OCI-LY3 (cell line): ENCODE results near the gene IP6K1.

Source experiments
- H2AFZ ChIP-seq: fragments of 200-600, 300-600 bp; shearing (Covaris generic); 2 replicates; pipeline ENCODE4 v1.6.0; 2014; ENCODE audit warnings: antibody characterized with exemption, low read depth, low read length
- H3K27ac ChIP-seq: fragments of 200-600, 300-600 bp; sonication (generic); 2 replicates; pipeline ENCODE4 v1.5.1; 2014; ENCODE audit warnings: mild to moderate bottlenecking, low read length, moderate library complexity, mixed read lengths
- H3K27me3 ChIP-seq: fragments of 200-600, 300-600 bp; sonication (generic); 2 replicates; pipeline ENCODE4 v1.6.1; 2014; ENCODE audit warnings: low read depth, low read length, mixed read lengths
- H3K36me3 ChIP-seq: fragments of 200-600, 300-600 bp; sonication (generic); replicated peaks from 2 replicates; pipeline ENCODE3; 2014; ENCODE audit warnings: low read depth, low read length, mixed read lengths
- H3K4me1 ChIP-seq: fragments of 300-600, 200-600 bp; sonication (generic); 2 replicates; pipeline ENCODE4 v1.6.1; 2014; ENCODE audit warnings: low read length, mixed read lengths
- H3K4me2 ChIP-seq: fragments of 200-600, 300-600 bp; sonication (generic); 2 replicates; pipeline ENCODE4 v1.6.1; 2014; ENCODE audit warnings: low read length, mixed read lengths
- H3K4me3 ChIP-seq: fragments of 300-600, 200-600 bp; sonication (generic); 2 replicates; pipeline ENCODE4 v1.5.1; 2014; ENCODE audit warnings: antibody characterized with exemption, mild to moderate bottlenecking, low read length, moderate library complexity
- H3K79me2 ChIP-seq: fragments of 300-600, 200-600 bp; shearing (Covaris generic); 2 replicates; pipeline ENCODE4 v1.6.1; 2014; ENCODE audit warnings: mild to moderate bottlenecking, low read length, mixed read lengths
- H3K9ac ChIP-seq: fragments of 300-600, 200-600 bp; shearing (Covaris generic); 2 replicates; pipeline ENCODE4 v1.6.0; 2014; ENCODE audit warnings: mild to moderate bottlenecking, low read length, moderate library complexity
- H3K9me3 ChIP-seq: fragments of 200-600, 300-600 bp; shearing (Covaris generic); 2 replicates; pipeline ENCODE4 v1.6.1; 2014; ENCODE audit warnings: low read length, mixed read lengths; ENCODE audit not compliant: insufficient read depth
- H4K20me1 ChIP-seq: fragments of 200-600, 300-600 bp; sonication (generic); 2 replicates; pipeline ENCODE4 v1.6.1; 2016; ENCODE audit warnings: low read length, mixed read lengths; ENCODE audit not compliant: insufficient read depth
- CTCF ChIP-seq: fragments of 200-600, 300-600 bp; sonication (generic); IDR thresholded peaks from 2 replicates; pipeline ENCODE4 v1.5.1; 2014; ENCODE audit warnings: antibody characterized with exemption, low read length, low read depth
- EZH2phosphoT487 ChIP-seq: fragments of 200-600 bp; shearing (Covaris generic); IDR thresholded peaks from 2 replicates; pipeline ENCODE4 v1.6.1; 2018; ENCODE audit warnings: antibody characterized with exemption, mixed run types, low read depth

Gene IP6K1

DNA sequence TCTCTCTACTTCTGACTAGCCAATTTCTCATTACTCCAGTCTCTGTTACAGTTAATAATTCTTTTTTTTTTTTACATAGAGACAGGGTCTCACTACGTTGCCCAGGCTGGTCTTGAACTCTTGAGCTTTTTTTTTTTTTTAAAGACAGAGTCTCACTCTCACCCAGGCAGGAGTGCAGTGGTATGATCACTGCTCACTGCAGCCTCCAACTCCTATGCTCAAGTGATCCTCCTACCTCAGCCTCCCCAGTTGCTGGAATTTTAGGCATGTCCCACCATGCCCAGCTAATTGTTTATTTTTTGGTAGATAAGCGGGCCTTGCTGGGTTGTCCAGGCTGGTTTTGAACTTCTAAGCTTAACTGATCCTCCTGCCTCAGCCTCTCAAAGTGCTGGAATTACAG, 13.6 kb downstream of the IP6K1 start:
- Histone ChIP-seq H3K4me3 (no peak overlapping the region), H3K4me2 (no peak overlapping the region), H3K9ac (no peak overlapping the region), H3K27me3 (no peaks in the 10 kb centered on the region), H4K20me1 (peaks cover 24% of the 10 kb centered on the region), H3K9me3 (no peaks in the 10 kb centered on the region), H3K4me1 (no peaks in the 10 kb centered on the region), H2AFZ (no peak overlapping the region), H3K27ac (no peak overlapping the region), H3K36me3 (peaks cover 16% of the 10 kb centered on the region), H3K79me2 (peaks cover 83% of the 10 kb centered on the region)
- TF ChIP-seq CTCF: no peak
- TF ChIP-seq EZH2phosphoT487: no peak

DNA sequence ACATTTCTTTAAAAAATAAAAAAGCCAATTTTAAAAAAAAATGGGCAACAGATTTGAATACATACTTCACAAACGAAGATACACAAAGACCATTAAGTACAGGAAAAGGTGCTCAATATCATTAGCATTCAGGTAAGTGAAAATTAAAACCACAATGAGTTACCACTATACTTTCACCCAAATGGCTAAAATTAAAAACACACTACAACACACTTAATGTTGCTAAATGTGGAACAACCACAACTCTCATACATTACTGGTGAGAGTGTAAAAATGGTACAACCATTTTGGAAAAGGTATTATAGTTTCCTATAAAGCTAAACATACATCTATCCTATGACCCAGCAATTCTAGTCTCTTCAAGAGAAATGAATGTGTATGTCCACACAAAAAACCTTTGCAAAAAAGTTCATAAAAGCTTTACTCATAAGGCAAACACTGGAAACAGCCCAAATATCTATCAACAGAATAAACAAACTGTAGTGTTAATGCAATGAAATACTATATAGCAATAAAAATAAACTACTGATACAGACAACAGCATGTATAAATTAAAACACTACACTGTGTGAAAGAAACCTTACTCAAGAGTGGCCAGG, 14.9 kb downstream of the IP6K1 start:
- Histone ChIP-seq H3K79me2 (peaks cover 84% of the 10 kb centered on the region), H3K4me1 (no peaks in the 10 kb centered on the region), H3K9ac (no peak overlapping the region), H3K27me3 (no peaks in the 10 kb centered on the region), H3K4me2 (no peak overlapping the region), H3K4me3 (no peak overlapping the region), H4K20me1 (peaks cover 24% of the 10 kb centered on the region), H2AFZ (no peak overlapping the region), H3K36me3 (peaks cover 13% of the 10 kb centered on the region), H3K9me3 (no peaks in the 10 kb centered on the region), H3K27ac (no peak overlapping the region)
- no peak for TF ChIP-seq EZH2phosphoT487
- TF ChIP-seq CTCF: no peak

GRCh38 chr3:49769926-49770325, 16.4 kb downstream of the IP6K1 start:
- Histone ChIP-seq H3K27me3 (no peaks in the 10 kb centered on the region), H4K20me1 (peaks cover 19% of the 10 kb centered on the region), H3K9ac (no peak overlapping the region), H3K4me1 (no peaks in the 10 kb centered on the region), H3K79me2 (peaks cover 81% of the 10 kb centered on the region), H3K4me3 (no peak overlapping the region), H3K27ac (no peak overlapping the region), H3K9me3 (no peaks in the 10 kb centered on the region), H2AFZ (no peak overlapping the region), H3K4me2 (no peak overlapping the region), H3K36me3 (peaks cover 8% of the 10 kb centered on the region)
- TF ChIP-seq CTCF (no peak), EZH2phosphoT487 (no peak)

- Histone ChIP-seq H3K4me1 (no peaks in the 10 kb centered on the region), H3K4me2 (no peak overlapping the region), H3K4me3 (no peak overlapping the region), H3K27me3 (no peaks in the 10 kb centered on the region), H3K27ac (no peak overlapping the region), H3K36me3 (peaks cover 9% of the 10 kb centered on the region), H3K9me3 (no peaks in the 10 kb centered on the region), H3K79me2 (peaks cover 83% of the 10 kb centered on the region), H4K20me1 (peaks cover 23% of the 10 kb centered on the region), H2AFZ (no peak overlapping the region), H3K9ac (no peak overlapping the region)
- TF ChIP-seq EZH2phosphoT487: no peak
- no peak for TF ChIP-seq CTCF
These were observed 16.9 kb downstream of the IP6K1 start for GRCh38 chr3:49769286-49769915.
